Neural cell (in vitro differentiated cells): ENCODE measurements around the gene F3. TPM values are rescaled to one million over a fixed set of nuclear protein-coding genes. Genes with fewer than 3 reads are reported as not detected.

Source experiments
- H2AFZ ChIP-seq: fragments of 200-600, 300-800 bp; sonication (generic), shearing (Covaris generic); 2 replicates; pipeline ENCODE4 v1.6.0; 2014; ENCODE audit warnings: low read depth, mild to moderate bottlenecking, antibody characterized with exemption, low read length, moderate library complexity
- H3F3A ChIP-seq: fragments of 200-600 bp; shearing (Covaris generic); 2 replicates; pipeline ENCODE4 v1.6.1; 2016; ENCODE audit warnings: mild to moderate bottlenecking, moderate library complexity, mixed read lengths, antibody characterized with exemption, low read length; ENCODE audit not compliant: insufficient read depth, poor library complexity, severe bottlenecking
- H3K27ac ChIP-seq: fragments of 200-600, 300-800 bp; sonication (generic), shearing (Covaris generic); 2 replicates; pipeline ENCODE4 v1.5.1; 2014; ENCODE audit warnings: mild to moderate bottlenecking, low read length, moderate library complexity
- H3K27me3 ChIP-seq: fragments of 300-800, 200-600 bp; sonication (generic), shearing (Covaris generic); 2 replicates; pipeline ENCODE4 v1.6.0; 2014; ENCODE audit warnings: mild to moderate bottlenecking, low read depth, low read length, moderate library complexity; ENCODE audit not compliant: insufficient read depth
- H3K36me3 ChIP-seq: fragments of 300-800, 200-600 bp; sonication (generic), shearing (Covaris generic); 2 replicates; pipeline ENCODE4 v1.5.1; 2014; ENCODE audit warnings: mild to moderate bottlenecking, antibody characterized with exemption, low read length, moderate library complexity; ENCODE audit not compliant: insufficient read depth
- H3K4me2 ChIP-seq: fragments of 300-800, 200-600 bp; sonication (generic), shearing (Covaris generic); 2 replicates; pipeline ENCODE4 v1.6.0; 2014; ENCODE audit warnings: mild to moderate bottlenecking, low read length
- H3K4me3 ChIP-seq: fragments of 300-800, 200-600 bp; sonication (generic), shearing (Covaris generic); 2 replicates; pipeline ENCODE4 v1.5.1; 2014; ENCODE audit warnings: mild to moderate bottlenecking, low read length, moderate library complexity
- H3K79me2 ChIP-seq: fragments of 200-600 bp; shearing (Covaris generic); replicated peaks from 2 replicates; pipeline ENCODE4 v1.6.0; 2014; ENCODE audit warnings: mild to moderate bottlenecking, low read length, moderate library complexity; ENCODE audit not compliant: insufficient read depth
- H3K9ac ChIP-seq: fragments of 300-800, 200-600 bp; sonication (generic), shearing (Covaris generic); 2 replicates; pipeline ENCODE4 v1.6.1; 2016; ENCODE audit warnings: mild to moderate bottlenecking, low read length, mixed read lengths
- H3K9me2 ChIP-seq: fragments of 200-600 bp; shearing (Covaris generic); 2 replicates; pipeline ENCODE4 v1.6.1; 2016; ENCODE audit warnings: mild to moderate bottlenecking, low read length, mixed read lengths; ENCODE audit not compliant: insufficient read depth
- H3K9me3 ChIP-seq: fragments of 200-600, 300-800 bp; sonication (generic), shearing (Covaris generic); 2 replicates; pipeline ENCODE4 v1.6.1; 2016; ENCODE audit warnings: mild to moderate bottlenecking, mixed run types, low read length, moderate library complexity, mixed read lengths
- H4K20me1 ChIP-seq: fragments of 200-600 bp; shearing (Covaris generic); 2 replicates; pipeline ENCODE4 v1.6.1; 2016; ENCODE audit warnings: mild to moderate bottlenecking, mixed run types; ENCODE audit not compliant: insufficient read depth
- EP300 ChIP-seq: fragments of 450-650 bp; conservative IDR thresholded peaks from 2 replicates; pipeline ENCODE4 v1.6.1; 2014; ENCODE audit warnings: antibody characterized with exemption, mild to moderate bottlenecking, moderate library complexity; ENCODE audit not compliant: poor library complexity, severe bottlenecking
- EZH2 ChIP-seq: fragments of 200-600, 300-800 bp; shearing (Covaris generic), sonication (generic); IDR thresholded peaks from 2 replicates; pipeline ENCODE4 v1.6.1; 2014; ENCODE audit warnings: antibody characterized with exemption, low read length, borderline replicate concordance, mild to moderate bottlenecking; ENCODE audit not compliant: insufficient read depth, poor library complexity, severe bottlenecking
- MXI1 ChIP-seq: fragments of 450-650 bp; conservative IDR thresholded peaks from 2 replicates; pipeline ENCODE4 v1.6.1; 2014; ENCODE audit warnings: antibody characterized with exemption, mild to moderate bottlenecking; ENCODE audit not compliant: poor library complexity, severe bottlenecking
- POLR2AphosphoS5 ChIP-seq: IDR thresholded peaks from 2 replicates; pipeline ENCODE4 v1.6.1; 2012
- RAD21 ChIP-seq: fragments of 450-650 bp; conservative IDR thresholded peaks from 2 replicates; pipeline ENCODE4 v1.6.1; 2014; ENCODE audit warnings: antibody characterized with exemption, mild to moderate bottlenecking, moderate library complexity
- REST ChIP-seq: IDR thresholded peaks from 2 replicates; pipeline ENCODE4 v1.6.1; 2012; ENCODE audit warnings: borderline replicate concordance
- SMC3 ChIP-seq: fragments of 450-650 bp; conservative IDR thresholded peaks from 2 replicates; pipeline ENCODE4 v1.6.1; 2014; ENCODE audit warnings: antibody characterized with exemption, mild to moderate bottlenecking, moderate library complexity; ENCODE audit not compliant: poor library complexity
- TAF1 ChIP-seq: IDR thresholded peaks from 2 replicates; pipeline ENCODE4 v1.6.1; 2012; ENCODE audit warnings: low read depth
- polyA plus RNA-seq: library from polyadenylated mRNA; depleted of rRNA; stranded (reverse); fragments of >200 nt; gene quantifications from 2 replicates; pipeline ENCODE4 v1.2.3, GENCODE V29; 2014
- TF ChIP-seq, protein P1 (sequence below): fragments of 450-650 bp; IDR thresholded peaks from 2 replicates; pipeline ENCODE4 v1.5.1; 2014; ENCODE audit warnings: antibody characterized with exemption, mild to moderate bottlenecking, moderate library complexity; ENCODE audit not compliant: poor library complexity, severe bottlenecking

F3 gene
- polyA plus RNA-seq, 1 donor from 2014 or later = 0.10 TPM

DNA sequence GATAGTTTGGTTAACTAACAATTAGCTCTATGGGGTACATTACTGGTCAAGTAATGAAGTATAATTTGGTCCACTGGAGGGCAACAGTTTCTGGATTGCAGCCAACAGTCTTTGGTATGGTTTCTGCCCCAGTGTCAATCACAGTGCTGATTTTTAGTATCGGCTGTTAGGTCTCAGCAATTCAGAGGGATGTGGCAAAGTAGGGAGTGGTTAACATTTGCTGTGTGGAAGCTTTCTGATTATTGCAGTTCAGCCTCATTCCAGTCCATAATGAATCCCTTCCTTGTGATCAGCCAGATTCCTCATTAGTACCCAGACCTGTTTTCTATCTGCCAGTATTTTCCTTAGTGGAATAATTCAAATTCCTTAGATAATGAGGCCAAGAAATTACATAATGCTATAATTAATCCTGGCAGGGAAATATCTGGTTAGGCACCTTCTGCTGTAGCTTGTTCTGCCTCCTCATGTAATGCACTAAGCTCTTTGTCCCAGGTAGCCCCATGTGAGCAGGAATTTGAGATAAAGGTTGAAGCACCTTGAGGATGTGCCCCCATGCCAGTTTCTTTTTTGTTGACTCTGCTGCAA, 14.0 kb downstream of the F3 start:
- no peaks in the 10 kb centered on the region for H3K9me3 ChIP-seq
- no peaks in the 10 kb centered on the region for H3K79me2 ChIP-seq
- H2AFZ ChIP-seq = no peak overlapping the region
- TF ChIP-seq EZH2 (no peak), TAF1 (no peak), REST (no peak), POLR2AphosphoS5 (no peak), MXI1 (no peak), EP300 (no peak), RAD21 (no peak), SMC3 (no peak)
- TF ChIP-seq, protein P1, sequence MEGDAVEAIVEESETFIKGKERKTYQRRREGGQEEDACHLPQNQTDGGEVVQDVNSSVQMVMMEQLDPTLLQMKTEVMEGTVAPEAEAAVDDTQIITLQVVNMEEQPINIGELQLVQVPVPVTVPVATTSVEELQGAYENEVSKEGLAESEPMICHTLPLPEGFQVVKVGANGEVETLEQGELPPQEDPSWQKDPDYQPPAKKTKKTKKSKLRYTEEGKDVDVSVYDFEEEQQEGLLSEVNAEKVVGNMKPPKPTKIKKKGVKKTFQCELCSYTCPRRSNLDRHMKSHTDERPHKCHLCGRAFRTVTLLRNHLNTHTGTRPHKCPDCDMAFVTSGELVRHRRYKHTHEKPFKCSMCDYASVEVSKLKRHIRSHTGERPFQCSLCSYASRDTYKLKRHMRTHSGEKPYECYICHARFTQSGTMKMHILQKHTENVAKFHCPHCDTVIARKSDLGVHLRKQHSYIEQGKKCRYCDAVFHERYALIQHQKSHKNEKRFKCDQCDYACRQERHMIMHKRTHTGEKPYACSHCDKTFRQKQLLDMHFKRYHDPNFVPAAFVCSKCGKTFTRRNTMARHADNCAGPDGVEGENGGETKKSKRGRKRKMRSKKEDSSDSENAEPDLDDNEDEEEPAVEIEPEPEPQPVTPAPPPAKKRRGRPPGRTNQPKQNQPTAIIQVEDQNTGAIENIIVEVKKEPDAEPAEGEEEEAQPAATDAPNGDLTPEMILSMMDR = no peak
- H3K27me3 ChIP-seq = no peaks in the 10 kb centered on the region
- H3K27ac ChIP-seq = no peak overlapping the region
- no peaks in the 10 kb centered on the region for H3K36me3 ChIP-seq
- no peaks in the 10 kb centered on the region for H3F3A ChIP-seq
- no peaks in the 10 kb centered on the region for H3K9me2 ChIP-seq
- no peak overlapping the region for H3K9ac ChIP-seq
- H3K4me3 ChIP-seq = no peak overlapping the region
- H3K4me2 ChIP-seq = no peak overlapping the region
- no peaks in the 10 kb centered on the region for H4K20me1 ChIP-seq

GRCh38 chr1:94526152-94526980, 15.2 kb downstream of the F3 start:
- no peaks in the 10 kb centered on the region for H4K20me1 ChIP-seq
- no peaks in the 10 kb centered on the region for H3K27me3 ChIP-seq
- no peak overlapping the region for H3K27ac ChIP-seq
- H3K9me2 ChIP-seq = no peaks in the 10 kb centered on the region
- H3F3A ChIP-seq = no peaks in the 10 kb centered on the region
- no peak overlapping the region for H3K9ac ChIP-seq
- no peaks in the 10 kb centered on the region for H3K36me3 ChIP-seq
- H3K4me2 ChIP-seq = no peak overlapping the region
- no peaks in the 10 kb centered on the region for H3K9me3 ChIP-seq
- H2AFZ ChIP-seq = no peak overlapping the region
- H3K79me2 ChIP-seq = no peaks in the 10 kb centered on the region
- no peak overlapping the region for H3K4me3 ChIP-seq
- no peak for TF ChIP-seq RAD21
